Epithelial cell of proximal tubule (primary cell): Measurements from ENCODE around the gene MTCH1. TPM values are rescaled to one million over a fixed set of nuclear protein-coding genes. Genes with fewer than 3 reads are reported as not detected.

Experiments
- DNase-seq: peaks from one replicate; pipeline ENCODE4 v3.0.0-alpha.2; 2011; ENCODE audit warnings: low read depth
- H3K4me3 ChIP-seq: 2 replicates; pipeline ENCODE4 v1.5.1; 2011; ENCODE audit warnings: low read depth, mild to moderate bottlenecking, low read length
- CTCF ChIP-seq: conservative IDR thresholded peaks from 2 replicates; pipeline ENCODE4 v1.5.1; 2012; ENCODE audit warnings: low read depth, mild to moderate bottlenecking, low read length
- total RNA-seq: library from RNA; depleted of rRNA; stranded (reverse); fragments of >200 nt; gene quantifications from 2 replicates; pipeline ENCODE4 v1.2.3, GENCODE V29; 2015

Gene MTCH1
- total RNA-seq, 1 donor from 2014 or later: 235 TPM

- H3K4me3 ChIP-seq: no peak overlapping the region
- TF ChIP-seq CTCF: no peak
- DNase-seq: no peak
Observed at GRCh38 chr6:37016995-37017394, 31.0 kb upstream of the MTCH1 start.

GRCh38 chr6:37015532-37015931 lies 29.5 kb upstream of the MTCH1 start:
- no peak for TF ChIP-seq CTCF
- H3K4me3 ChIP-seq: no peak overlapping the region
- no peak for DNase-seq

GRCh38 chr6:37014667-37015066 lies 28.7 kb upstream of the MTCH1 start:
- no peak for DNase-seq
- H3K4me3 ChIP-seq: no peak overlapping the region
- no peak for TF ChIP-seq CTCF

GRCh38 chr6:37013516-37014491 lies 27.8 kb upstream of the MTCH1 start:
- no peak for DNase-seq

GRCh38 chr6:37011656-37012378 lies 25.8 kb upstream of the MTCH1 start:
- no peak overlapping the region for H3K4me3 ChIP-seq
- TF ChIP-seq CTCF: no peak
- no peak for DNase-seq

More at GRCh38 chr6:37013516-37014491, 27.8 kb upstream of the MTCH1 start:
- H3K4me3 ChIP-seq: no peak overlapping the region
- no peak for TF ChIP-seq CTCF

- TF ChIP-seq CTCF: no peak
- no peak for DNase-seq
- H3K4me3 ChIP-seq: no peak overlapping the region
Observed at GRCh38 chr6:37010402-37010892, 24.5 kb upstream of the MTCH1 start.
